Epithelial cell of proximal tubule (primary cell): ENCODE results near the gene CPLANE2. TPM values are rescaled to one million over a fixed set of nuclear protein-coding genes. Genes with fewer than 3 reads are reported as not detected.

Experiments used
- DNase-seq: peaks from one replicate; pipeline ENCODE4 v3.0.0-alpha.2; 2011; ENCODE audit warnings: low read depth
- H3K4me3 ChIP-seq: 2 replicates; pipeline ENCODE4 v1.5.1; 2011; ENCODE audit warnings: low read depth, mild to moderate bottlenecking, low read length
- total RNA-seq: library from RNA; depleted of rRNA; stranded (reverse); fragments of >200 nt; gene quantifications from 2 replicates; pipeline ENCODE4 v1.2.3, GENCODE V29; 2015
- TF ChIP-seq, protein P1 (sequence below): conservative IDR thresholded peaks from 2 replicates; pipeline ENCODE4 v1.5.1; 2012; ENCODE audit warnings: low read depth, mild to moderate bottlenecking, low read length

Gene CPLANE2
- total RNA-seq, 1 donor from 2014 or later = 2.5 TPM

DNA sequence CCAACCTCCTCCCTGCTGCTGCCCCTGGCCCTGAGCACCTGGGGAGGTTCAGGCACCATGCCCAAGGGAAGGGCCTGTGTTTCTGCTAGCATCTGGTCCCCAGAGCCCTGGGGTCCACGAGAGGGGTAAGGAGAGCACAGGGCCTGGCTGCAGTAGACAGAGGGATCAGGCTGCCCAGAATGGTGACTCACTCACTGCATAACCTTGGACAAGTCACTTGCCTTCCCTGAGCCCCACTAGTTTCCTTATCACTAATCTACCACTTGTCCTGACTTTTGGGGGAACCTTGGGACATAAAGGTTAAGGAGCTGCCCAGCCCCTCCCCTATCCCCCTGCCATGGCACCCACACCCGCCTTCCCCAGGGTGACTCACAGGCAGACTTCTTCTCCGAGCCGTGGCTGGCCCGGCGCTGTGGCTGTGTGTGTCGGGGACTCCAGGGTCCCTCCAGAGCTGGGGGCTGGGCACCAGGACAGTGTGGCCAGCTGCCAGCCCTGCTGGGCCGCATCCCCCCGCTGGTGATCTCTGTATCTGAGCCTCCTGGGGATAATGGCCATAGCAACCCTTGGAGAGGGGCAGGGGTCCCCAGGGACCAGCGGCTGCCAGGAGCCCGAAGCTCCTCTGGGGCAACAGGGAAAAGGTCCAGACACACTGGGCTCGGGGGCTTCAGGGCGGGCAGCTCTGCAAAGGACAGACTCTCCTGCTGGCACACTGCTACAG lies 28.6 kb downstream of the CPLANE2 start:
- DNase-seq = no peak

DNA sequence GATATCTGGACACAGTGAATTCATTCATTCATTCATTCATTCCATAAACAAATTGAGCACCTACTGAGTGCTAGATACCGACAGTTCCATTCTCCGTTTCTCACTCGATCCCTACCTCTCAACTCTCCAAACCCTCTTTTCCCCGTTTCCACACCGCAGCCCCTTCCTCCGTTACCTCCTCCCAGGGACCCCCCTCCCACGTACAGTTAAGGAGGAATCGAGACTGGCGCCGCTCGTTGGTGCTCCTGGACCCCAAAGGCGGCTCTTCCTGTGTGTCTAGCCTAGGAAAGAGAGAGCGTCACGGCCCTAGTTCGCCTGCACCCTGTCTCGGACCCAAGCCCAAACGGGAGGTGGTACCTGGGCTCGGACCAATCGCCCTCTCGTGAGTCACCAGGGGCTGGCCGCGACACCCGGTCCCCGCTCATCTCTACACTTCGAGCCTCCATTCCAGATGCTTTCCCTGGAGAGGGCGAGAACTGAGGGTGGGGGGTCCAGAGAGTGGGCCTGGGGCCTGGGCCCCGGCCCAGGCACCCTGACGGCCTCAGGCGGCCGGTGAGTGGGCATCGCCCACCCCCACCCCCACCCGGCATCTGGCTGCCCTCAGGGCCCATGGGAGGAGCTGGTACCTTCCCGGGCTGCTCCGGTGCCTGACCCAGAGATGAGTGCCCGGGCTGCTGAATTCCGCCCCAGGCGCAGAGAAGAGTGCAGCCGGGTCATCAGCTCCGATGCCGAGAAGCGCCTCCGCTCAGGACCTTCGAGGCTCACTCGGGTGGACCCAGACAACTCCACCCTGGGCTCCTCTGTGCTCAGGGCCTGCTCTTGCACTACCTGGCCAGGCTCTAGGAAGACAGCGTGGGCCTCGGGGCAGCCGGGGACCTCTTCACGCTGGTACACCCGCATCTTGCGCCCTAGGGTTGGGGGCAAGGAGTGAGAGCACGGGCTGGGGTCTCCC lies 29.4 kb downstream of the CPLANE2 start:
- TF ChIP-seq, protein P1, sequence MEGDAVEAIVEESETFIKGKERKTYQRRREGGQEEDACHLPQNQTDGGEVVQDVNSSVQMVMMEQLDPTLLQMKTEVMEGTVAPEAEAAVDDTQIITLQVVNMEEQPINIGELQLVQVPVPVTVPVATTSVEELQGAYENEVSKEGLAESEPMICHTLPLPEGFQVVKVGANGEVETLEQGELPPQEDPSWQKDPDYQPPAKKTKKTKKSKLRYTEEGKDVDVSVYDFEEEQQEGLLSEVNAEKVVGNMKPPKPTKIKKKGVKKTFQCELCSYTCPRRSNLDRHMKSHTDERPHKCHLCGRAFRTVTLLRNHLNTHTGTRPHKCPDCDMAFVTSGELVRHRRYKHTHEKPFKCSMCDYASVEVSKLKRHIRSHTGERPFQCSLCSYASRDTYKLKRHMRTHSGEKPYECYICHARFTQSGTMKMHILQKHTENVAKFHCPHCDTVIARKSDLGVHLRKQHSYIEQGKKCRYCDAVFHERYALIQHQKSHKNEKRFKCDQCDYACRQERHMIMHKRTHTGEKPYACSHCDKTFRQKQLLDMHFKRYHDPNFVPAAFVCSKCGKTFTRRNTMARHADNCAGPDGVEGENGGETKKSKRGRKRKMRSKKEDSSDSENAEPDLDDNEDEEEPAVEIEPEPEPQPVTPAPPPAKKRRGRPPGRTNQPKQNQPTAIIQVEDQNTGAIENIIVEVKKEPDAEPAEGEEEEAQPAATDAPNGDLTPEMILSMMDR = no peak
- DNase-seq = no peak
- H3K4me3 ChIP-seq = peak overlapping the region; percentile 55

More for the DNA sequence above, 28.6 kb downstream of the CPLANE2 start:
- TF ChIP-seq, protein P1 = no peak
- H3K4me3 ChIP-seq = no peak overlapping the region

DNA sequence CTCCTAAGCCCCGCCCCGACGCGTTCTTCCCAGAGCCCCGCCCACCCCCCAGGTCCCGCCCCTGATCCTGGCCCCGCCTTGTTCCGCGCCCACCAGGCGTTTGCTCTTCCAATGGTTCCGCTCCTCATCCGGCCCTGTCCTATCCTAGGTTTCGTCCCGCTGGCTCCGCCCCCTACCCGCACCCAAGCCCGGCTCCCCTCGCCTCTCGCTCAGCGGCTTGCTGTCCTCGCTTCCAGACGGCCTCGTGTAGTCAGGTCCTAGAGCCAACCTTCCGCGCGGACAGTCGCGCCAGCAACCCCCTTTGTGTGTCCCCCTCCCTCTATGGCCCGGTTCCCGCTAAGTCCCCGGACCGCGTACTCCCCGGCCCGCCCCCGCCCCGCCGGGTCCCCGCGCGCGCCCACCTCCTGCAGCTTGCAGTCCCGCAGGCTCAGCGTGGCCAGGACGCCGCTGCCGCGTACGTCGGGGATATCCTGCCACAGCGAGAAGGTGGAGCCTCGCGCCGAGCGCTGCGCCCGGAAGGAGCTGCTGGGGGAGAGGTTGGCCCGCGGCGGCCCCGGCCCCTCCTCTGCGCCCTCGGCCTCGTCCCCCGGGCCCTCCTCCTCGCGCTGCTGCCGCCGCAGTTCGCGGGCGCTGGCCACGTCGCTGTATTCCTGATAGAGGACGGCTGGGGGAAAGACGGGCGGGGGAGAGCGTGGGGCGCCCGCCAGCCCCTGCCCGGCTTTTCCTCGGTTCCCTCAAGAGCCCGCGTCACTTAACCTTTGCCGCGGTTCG lies 30.3 kb downstream of the CPLANE2 start:
- DNase-seq = peak; percentile 64
- TF ChIP-seq, protein P1 = no peak
- H3K4me3 ChIP-seq = peak overlapping the region; percentile 60

DNA sequence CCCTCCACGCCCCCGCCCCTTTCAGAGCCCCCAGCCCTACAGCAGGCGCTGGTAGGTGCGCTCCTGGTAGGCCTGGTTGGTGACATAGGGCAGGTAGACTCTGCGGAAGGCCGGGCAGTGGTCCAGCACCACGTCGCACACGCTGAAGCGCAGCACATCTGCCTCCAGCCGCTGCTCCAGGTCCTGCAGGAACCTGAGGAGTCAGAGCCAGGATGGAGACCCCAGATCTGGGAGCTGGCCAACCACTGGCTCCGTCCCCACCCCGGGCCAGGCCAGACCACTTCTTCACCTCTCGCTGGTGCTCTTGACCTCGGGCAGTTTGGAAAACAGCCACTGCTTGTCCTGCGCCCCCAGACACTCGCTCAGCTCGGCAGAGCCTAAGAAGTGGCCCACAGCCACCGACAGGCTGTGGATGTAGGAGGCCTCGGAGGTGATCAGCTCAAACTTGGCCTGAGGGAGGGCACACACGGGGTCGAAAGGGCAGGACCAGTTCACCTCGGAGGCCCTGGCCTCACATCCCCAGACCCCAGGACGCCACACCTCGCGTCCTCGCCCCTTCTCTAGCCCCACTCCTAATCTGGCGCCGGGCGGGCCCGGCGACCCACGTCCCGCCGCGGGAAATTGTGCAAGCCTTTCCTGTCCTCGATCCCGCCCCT lies 31.0 kb downstream of the CPLANE2 start:
- H3K4me3 ChIP-seq = peak overlapping the region; percentile 60
- DNase-seq = no peak
- TF ChIP-seq, protein P1 = no peak

DNA sequence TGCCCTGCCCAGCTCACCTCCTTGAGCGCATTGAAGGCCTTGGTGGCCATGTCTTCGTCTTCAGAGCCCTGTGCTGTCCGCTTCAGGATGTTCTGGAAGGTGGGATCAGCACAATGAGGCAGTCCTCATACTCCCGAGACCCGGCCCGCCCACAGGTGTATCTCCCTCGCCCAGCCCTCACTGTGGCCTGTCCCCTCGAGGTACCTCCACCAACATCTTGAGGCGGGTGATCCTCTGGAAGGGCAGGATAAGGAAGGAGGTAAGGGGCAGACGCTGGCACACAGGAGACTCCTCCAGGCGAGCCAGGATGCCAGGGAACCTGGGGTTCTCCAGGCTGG lies 31.7 kb downstream of the CPLANE2 start:
- DNase-seq = no peak
- no peak overlapping the region for H3K4me3 ChIP-seq
- TF ChIP-seq, protein P1 = no peak

DNA sequence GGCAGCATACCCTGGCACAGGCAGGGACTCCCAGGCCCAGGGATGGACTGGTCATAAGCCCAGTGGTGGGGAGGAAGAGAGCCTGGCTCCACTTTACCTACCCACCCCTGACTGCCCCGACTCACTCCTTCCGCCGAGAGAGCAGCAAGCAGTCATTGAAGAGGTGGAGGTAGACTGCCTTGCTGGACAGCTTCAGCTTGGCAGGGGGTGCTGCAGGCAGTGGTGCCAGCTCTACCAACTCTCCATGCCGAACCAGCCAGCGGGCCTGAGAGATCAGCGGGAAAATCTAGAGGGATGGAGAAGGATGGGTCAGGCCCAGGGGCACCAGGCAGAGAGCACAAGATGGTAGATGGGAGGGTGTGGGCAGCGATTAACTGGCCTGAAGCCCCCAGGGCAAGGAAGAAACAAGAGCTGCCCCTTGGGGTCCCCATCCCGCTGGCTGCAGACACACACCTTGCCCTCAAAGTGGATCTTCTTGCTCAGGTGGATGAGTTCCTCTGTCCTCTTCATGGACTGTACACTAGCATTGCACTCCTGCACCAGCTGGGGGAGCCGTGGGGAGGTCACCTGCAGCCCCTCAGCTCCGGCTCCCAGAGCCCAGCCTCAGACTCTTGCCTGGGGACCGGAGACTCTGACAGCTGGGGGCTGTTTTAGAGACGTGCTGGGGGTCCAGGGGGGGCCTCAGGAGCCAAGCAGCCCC lies 32.2 kb downstream of the CPLANE2 start:
- TF ChIP-seq, protein P1 = peak; percentile 61
- DNase-seq = no peak
- no peak overlapping the region for H3K4me3 ChIP-seq
